ENCODE data around the gene UNC5C. TPM values are rescaled to one million over a fixed set of nuclear protein-coding genes. Genes with fewer than 3 reads are reported as not detected.

Gene UNC5C
- total and polyA plus RNA-seq, 3 donors from 2014 or later: 6.8 to 22.8 (median 20.5) TPM

DNA sequence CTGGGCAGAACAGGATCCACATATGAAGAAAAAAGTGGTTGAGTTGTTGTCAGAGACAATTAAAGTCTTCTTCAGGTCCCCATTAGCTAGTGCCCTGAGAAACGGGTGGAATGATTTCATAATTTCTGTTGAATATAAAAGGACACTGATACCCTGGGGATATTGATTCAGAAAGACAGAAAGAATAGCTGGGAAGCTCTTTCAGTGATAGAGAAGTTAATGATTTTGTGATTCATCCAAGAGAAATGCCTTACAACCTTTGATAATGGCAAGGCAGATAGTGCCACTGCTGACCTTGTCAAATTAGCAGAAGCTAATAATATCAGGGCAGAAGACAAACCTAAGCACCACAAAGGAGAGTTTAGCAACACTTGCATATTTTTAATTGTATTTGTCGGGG is 37.9 kb downstream of the UNC5C start:
- intact Hi-C loops (cut with DNase I; ENCODE audit: low total_unique reads): no loop called here
- no peak overlapping the region for H3K4me3 ChIP-seq
- TF ChIP-seq, protein P1, sequence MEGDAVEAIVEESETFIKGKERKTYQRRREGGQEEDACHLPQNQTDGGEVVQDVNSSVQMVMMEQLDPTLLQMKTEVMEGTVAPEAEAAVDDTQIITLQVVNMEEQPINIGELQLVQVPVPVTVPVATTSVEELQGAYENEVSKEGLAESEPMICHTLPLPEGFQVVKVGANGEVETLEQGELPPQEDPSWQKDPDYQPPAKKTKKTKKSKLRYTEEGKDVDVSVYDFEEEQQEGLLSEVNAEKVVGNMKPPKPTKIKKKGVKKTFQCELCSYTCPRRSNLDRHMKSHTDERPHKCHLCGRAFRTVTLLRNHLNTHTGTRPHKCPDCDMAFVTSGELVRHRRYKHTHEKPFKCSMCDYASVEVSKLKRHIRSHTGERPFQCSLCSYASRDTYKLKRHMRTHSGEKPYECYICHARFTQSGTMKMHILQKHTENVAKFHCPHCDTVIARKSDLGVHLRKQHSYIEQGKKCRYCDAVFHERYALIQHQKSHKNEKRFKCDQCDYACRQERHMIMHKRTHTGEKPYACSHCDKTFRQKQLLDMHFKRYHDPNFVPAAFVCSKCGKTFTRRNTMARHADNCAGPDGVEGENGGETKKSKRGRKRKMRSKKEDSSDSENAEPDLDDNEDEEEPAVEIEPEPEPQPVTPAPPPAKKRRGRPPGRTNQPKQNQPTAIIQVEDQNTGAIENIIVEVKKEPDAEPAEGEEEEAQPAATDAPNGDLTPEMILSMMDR (IDR thresholded peaks at IDR 0.05): no peak
- TF ChIP-seq POLR2A (IDR thresholded peaks at IDR 0.05): no peak
- H3K27ac ChIP-seq: no peak overlapping the region
- no peak for DNase-seq
- 61 to 72% methylated on average over 2 of the region's 2 CpGs for WGBS, 2 donors
- H3K36me3 ChIP-seq (ENCODE audit: low read depth, missing control alignments): no peaks in the 10 kb centered on the region
- no peaks in the 10 kb centered on the region for H3K9me3 ChIP-seq
- peaks cover 5% of the 10 kb centered on the region for H3K4me1 ChIP-seq
- no peaks in the 10 kb centered on the region for H3K27me3 ChIP-seq

- Histone ChIP-seq H3K4me3 (no peak overlapping the region), H3K4me1 (peaks cover 11% of the 10 kb centered on the region), H3K27ac (no peak overlapping the region), H3K36me3 (ENCODE audit: low read depth, missing control alignments) (no peaks in the 10 kb centered on the region), H3K9me3 (no peaks in the 10 kb centered on the region), H3K27me3 (no peaks in the 10 kb centered on the region)
- peak; percentile 28 for DNase-seq
- 23 to 29% methylated on average over 2 of the region's 2 CpGs for WGBS, 2 donors
- intact Hi-C loops (cut with DNase I; ENCODE audit: low total_unique reads): no loop called here
- TF ChIP-seq, protein P1 (IDR thresholded peaks at IDR 0.05): peak; percentile 40 to 64 (median 45)
- no peak for TF ChIP-seq POLR2A (IDR thresholded peaks at IDR 0.05)
Observed at GRCh38 chr4:95510145-95510544, 38.6 kb downstream of the UNC5C start.

DNA sequence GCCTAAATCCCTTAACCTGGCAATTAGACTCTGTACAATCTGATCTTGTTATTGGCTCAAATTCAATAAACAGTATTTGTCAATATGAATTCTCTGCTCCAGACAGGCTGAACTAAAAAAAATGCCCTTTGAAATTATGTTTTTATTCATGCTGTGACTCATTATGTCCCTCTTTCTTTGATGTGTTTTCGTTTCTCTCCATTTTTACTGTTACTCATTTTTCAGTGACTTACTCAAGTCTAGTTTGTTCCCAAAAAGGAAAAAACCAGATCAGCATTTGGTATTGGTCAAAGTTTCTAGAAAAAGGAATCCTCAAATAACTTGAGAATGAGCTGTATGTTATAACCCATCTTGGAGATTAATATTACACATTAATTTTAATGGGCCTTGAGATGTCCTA is 40.4 kb downstream of the UNC5C start:
- Histone ChIP-seq H3K9me3 (no peaks in the 10 kb centered on the region), H3K27me3 (no peaks in the 10 kb centered on the region), H3K27ac (no peak overlapping the region), H3K36me3 (ENCODE audit: low read depth, missing control alignments) (no peaks in the 10 kb centered on the region), H3K4me1 (peaks cover 11% of the 10 kb centered on the region), H3K4me3 (no peak overlapping the region)
- TF ChIP-seq, protein P1 (IDR thresholded peaks at IDR 0.05): no peak
- TF ChIP-seq POLR2A (IDR thresholded peaks at IDR 0.05): no peak
- intact Hi-C loops (cut with DNase I; ENCODE audit: low total_unique reads): no loop called here
- WGBS, 2 donors: 63 to 67% methylated on average over 1 of the region's 1 CpG
- DNase-seq: no peak

GRCh38 chr4:95507561-95507960 is 41.2 kb downstream of the UNC5C start:
- Histone ChIP-seq H3K27me3 (no peaks in the 10 kb centered on the region), H3K27ac (no peak overlapping the region), H3K36me3 (ENCODE audit: low read depth, missing control alignments) (no peaks in the 10 kb centered on the region), H3K4me1 (peaks cover 11% of the 10 kb centered on the region), H3K4me3 (no peak overlapping the region), H3K9me3 (no peaks in the 10 kb centered on the region)
- no peak for DNase-seq
- intact Hi-C loops (cut with DNase I; ENCODE audit: low total_unique reads): no loop called here
- no peak for TF ChIP-seq POLR2A (IDR thresholded peaks at IDR 0.05)
- TF ChIP-seq, protein P1 (IDR thresholded peaks at IDR 0.05): no peak
- WGBS, 2 donors: 87 to 89% methylated on average over 5 of the region's 5 CpGs

- H3K9me3 ChIP-seq: no peaks in the 10 kb centered on the region
- intact Hi-C loops (cut with DNase I; ENCODE audit: low total_unique reads): no loop called here
- WGBS, 2 donors: 54 to 62% methylated on average over 1 of the region's 1 CpG
- H3K4me1 ChIP-seq: peaks cover 11% of the 10 kb centered on the region
- H3K36me3 ChIP-seq (ENCODE audit: low read depth, missing control alignments): no peaks in the 10 kb centered on the region
- H3K27ac ChIP-seq: no peak overlapping the region
- DNase-seq: no peak
- H3K27me3 ChIP-seq: no peaks in the 10 kb centered on the region
- no peak overlapping the region for H3K4me3 ChIP-seq
- TF ChIP-seq, protein P1 (IDR thresholded peaks at IDR 0.05): no peak
- TF ChIP-seq POLR2A (IDR thresholded peaks at IDR 0.05): no peak
Observed at GRCh38 chr4:95507147-95507546, 41.6 kb downstream of the UNC5C start.
